PC-3 (cell line): Measurements from ENCODE around the gene BBOX1. TPM values are rescaled to one million over a fixed set of nuclear protein-coding genes. Genes with fewer than 3 reads are reported as not detected.

Experiments used
- ATAC-seq: fragments of 200-7000 bp; cut with Tn5 transposase; 2 replicates; pipeline ENCODE4 v1.9.1; 2020; ENCODE audit warnings: mild to moderate bottlenecking, moderate library complexity
- BruUV-seq: library from RNA; stranded (reverse); fragments of 400-500 nt; replicated peaks from 2 replicates; lab custom pipeline; 2021; lab: Mats Ljungman, UMichigan
- CTCF ChIA-PET: fragments of 300-600 bp; sonication (Branson Sonifier 250); formaldehyde crosslinking; loops from one replicate; lab custom pipeline; 2022; ENCODE audit warnings: antibody characterized with exemption; lab: Charles Lee
- POLR2A ChIA-PET: fragments of 300-600 bp; sonication (Branson Sonifier 250); formaldehyde crosslinking; loops from one replicate; lab custom pipeline; 2022; ENCODE audit warnings: antibody characterized with exemption; ENCODE audit not compliant: unreplicated experiment; lab: Charles Lee
- DNase-seq: peaks from one replicate; pipeline ENCODE4 v3.0.0-alpha.2; 2015
- H2AFZ ChIP-seq: fragments of 300-600 bp; sonication (generic); 2 replicates; pipeline ENCODE4 v1.6.0; 2016; ENCODE audit warnings: antibody characterized with exemption, low read length
- H3F3A ChIP-seq: fragments of 300-600 bp; sonication (generic); one replicate; pipeline ENCODE4 v1.6.0; 2017; ENCODE audit warnings: antibody characterized with exemption, low read length, control low read depth, mild to moderate bottlenecking; ENCODE audit not compliant: unreplicated experiment
- H3K27ac ChIP-seq: fragments of 300-600 bp; sonication (generic); 2 replicates; pipeline ENCODE4 v1.5.1; 2016; ENCODE audit warnings: mild to moderate bottlenecking, low read length
- H3K27me3 ChIP-seq: fragments of 300-600 bp; sonication (generic); 2 replicates; pipeline ENCODE4 v1.6.1; 2016; ENCODE audit warnings: low read length, mixed read lengths
- H3K36me3 ChIP-seq: fragments of 300-600 bp; sonication (generic); 2 replicates; pipeline ENCODE4 v1.6.1; 2016; ENCODE audit warnings: low read depth, mixed run types, low read length, mixed read lengths
- H3K4me1 ChIP-seq: fragments of 300-600 bp; sonication (generic); 2 replicates; pipeline ENCODE4 v1.5.1; 2016; ENCODE audit warnings: low read length; ENCODE audit not compliant: insufficient read depth
- H3K4me2 ChIP-seq: fragments of 300-600 bp; sonication (generic); 2 replicates; pipeline ENCODE4 v1.6.0; 2016; ENCODE audit warnings: low read length
- H3K4me3 ChIP-seq: fragments of 300-600 bp; sonication (generic); 2 replicates; pipeline ENCODE4 v1.5.1; 2016; ENCODE audit warnings: mild to moderate bottlenecking, low read length, mixed read lengths
- H3K79me2 ChIP-seq: fragments of 300-600 bp; sonication (generic); 2 replicates; pipeline ENCODE4 v1.6.1; 2017; ENCODE audit warnings: low read length, mixed read lengths
- H3K9ac ChIP-seq: fragments of 300-600 bp; sonication (generic); 2 replicates; pipeline ENCODE4 v1.6.0; 2016; ENCODE audit warnings: mild to moderate bottlenecking, low read length
- H3K9me2 ChIP-seq: fragments of 300-600 bp; sonication (generic); replicated peaks from 2 replicates; pipeline ENCODE4 v1.6.1; 2016; ENCODE audit warnings: mixed run types, low read length, mixed read lengths
- H3K9me3 ChIP-seq: fragments of 300-600 bp; sonication (generic); 2 replicates; pipeline ENCODE4 v1.6.1; 2016; ENCODE audit warnings: low read length, mixed read lengths
- H4K20me1 ChIP-seq: fragments of 300-600 bp; sonication (generic); 2 replicates; pipeline ENCODE4 v1.6.1; 2016; ENCODE audit warnings: low read length, mixed read lengths
- EZH2 ChIP-seq: fragments of 300-600 bp; sonication (generic); IDR thresholded peaks from one replicate; pipeline ENCODE4 v1.6.1; 2017; ENCODE audit warnings: antibody characterized with exemption, mild to moderate bottlenecking, low read length; ENCODE audit not compliant: unreplicated experiment
- EZH2phosphoT487 ChIP-seq: fragments of 300-600 bp; sonication (generic); IDR thresholded peaks from 2 replicates; pipeline ENCODE4 v1.6.1; 2018; ENCODE audit warnings: mild to moderate bottlenecking, antibody characterized with exemption, low read length, borderline replicate concordance
- intact Hi-C: fragments of 100-400 bp; cut with micrococcal nuclease; formaldehyde crosslinking; loops from 2 replicates; pipeline ENCODE4 v1.9.0; 2023
- total RNA-seq: library from RNA; depleted of rRNA; stranded (reverse); fragments of >200 nt; gene quantifications from 2 replicates; pipeline ENCODE4 v1.2.3, GENCODE V29; 2014
- TF ChIP-seq, protein P1 (sequence below): fragments of 300-600 bp; sonication (generic); conservative IDR thresholded peaks from 2 replicates; pipeline ENCODE4 v1.5.1; 2017; ENCODE audit warnings: antibody characterized with exemption, low read depth, mild to moderate bottlenecking, low read length

BBOX1 gene
- total RNA-seq, 1 experiment from 2014 or later: not detected

DNA sequence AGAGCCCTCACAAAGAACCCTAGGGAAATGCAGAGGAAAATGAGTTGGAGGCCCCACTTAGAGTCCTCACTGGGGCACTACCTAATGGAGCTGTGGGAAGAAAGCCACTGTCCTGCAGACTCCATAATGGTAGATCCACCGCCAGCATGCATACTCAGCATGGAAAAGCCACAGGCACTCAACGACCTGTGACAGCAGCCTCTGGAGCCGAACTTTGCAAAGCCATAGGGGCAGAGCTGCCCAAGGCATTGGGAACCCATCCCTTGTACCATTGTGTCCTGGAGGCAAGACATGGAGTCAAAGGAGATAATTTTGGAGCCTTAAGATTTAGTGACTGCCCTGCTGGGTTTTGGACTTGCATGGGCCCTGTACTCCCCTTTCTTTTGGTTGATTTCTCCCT, 18.8 kb downstream of the BBOX1 start:
- Histone ChIP-seq H3K9me3 (no peaks in the 10 kb centered on the region), H3K79me2 (no peaks in the 10 kb centered on the region), H3K27ac (no peak overlapping the region), H3K27me3 (peaks cover 11% of the 10 kb centered on the region; the same call in 1 of the 2 replicates), H3K4me2 (no peak overlapping the region), H3K4me1 (0 out of 2 replicates have a peak, but pooled peaks cover 3% of the 10 kb centered on the region), H3K36me3 (no peaks in the 10 kb centered on the region), H3K9me2 (no peaks in the 10 kb centered on the region), H3K9ac (no peak overlapping the region), H3F3A (no peaks in the 10 kb centered on the region), H4K20me1 (no peaks in the 10 kb centered on the region), H2AFZ (no peak overlapping the region), H3K4me3 (no peak overlapping the region)
- no peak for DNase-seq
- no TSS peak for BruUV-seq
- no peak for TF ChIP-seq EZH2
- intact Hi-C loops: no loop called here
- POLR2A ChIA-PET: no interaction called here
- CTCF ChIA-PET: no interaction called here
- no peak for ATAC-seq

DNA sequence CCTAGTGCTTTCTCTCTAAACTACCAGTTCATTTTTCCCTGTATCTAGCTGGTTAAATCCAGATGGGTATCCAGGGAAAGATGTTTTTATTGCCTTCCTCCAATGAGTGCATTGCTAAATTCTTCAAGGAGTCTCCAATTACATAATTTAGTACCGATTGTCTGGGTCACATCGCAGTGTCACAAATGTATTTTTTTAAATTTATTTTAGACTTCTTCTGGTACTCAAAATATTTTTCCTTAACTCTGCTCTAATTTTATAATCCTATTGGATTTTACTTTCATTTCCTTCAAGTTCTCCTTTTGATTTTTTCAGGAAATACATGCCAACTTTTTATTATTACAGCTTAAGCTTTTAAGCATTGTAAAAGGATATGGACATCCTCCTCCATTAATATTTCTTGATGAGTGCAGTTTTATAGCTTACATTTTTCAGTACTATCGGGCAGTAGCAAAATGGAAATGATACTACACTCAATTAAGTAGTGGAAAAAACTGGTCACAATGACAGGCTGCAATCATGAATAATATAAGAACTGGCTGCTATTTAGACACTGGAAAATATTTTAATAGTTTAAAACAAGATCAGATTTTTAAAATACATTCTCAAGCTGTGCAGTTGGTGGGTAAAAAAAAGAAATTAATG, 20.3 kb downstream of the BBOX1 start:
- no peaks in the 10 kb centered on the region for H3K9me2 ChIP-seq
- H2AFZ ChIP-seq: no peak overlapping the region
- no peak overlapping the region for H3K27ac ChIP-seq
- H3K4me3 ChIP-seq: no peak overlapping the region
- intact Hi-C loops: no loop called here
- H4K20me1 ChIP-seq: no peaks in the 10 kb centered on the region
- BruUV-seq: no TSS peak
- no peaks in the 10 kb centered on the region for H3K9me3 ChIP-seq
- DNase-seq (no peak), ATAC-seq (no peak)
- POLR2A ChIA-PET: no interaction called here
- no peaks in the 10 kb centered on the region for H3K4me1 ChIP-seq
- no peaks in the 10 kb centered on the region for H3F3A ChIP-seq
- TF ChIP-seq EZH2 (no peak), EZH2phosphoT487 (no peak)
- TF ChIP-seq, protein P1, sequence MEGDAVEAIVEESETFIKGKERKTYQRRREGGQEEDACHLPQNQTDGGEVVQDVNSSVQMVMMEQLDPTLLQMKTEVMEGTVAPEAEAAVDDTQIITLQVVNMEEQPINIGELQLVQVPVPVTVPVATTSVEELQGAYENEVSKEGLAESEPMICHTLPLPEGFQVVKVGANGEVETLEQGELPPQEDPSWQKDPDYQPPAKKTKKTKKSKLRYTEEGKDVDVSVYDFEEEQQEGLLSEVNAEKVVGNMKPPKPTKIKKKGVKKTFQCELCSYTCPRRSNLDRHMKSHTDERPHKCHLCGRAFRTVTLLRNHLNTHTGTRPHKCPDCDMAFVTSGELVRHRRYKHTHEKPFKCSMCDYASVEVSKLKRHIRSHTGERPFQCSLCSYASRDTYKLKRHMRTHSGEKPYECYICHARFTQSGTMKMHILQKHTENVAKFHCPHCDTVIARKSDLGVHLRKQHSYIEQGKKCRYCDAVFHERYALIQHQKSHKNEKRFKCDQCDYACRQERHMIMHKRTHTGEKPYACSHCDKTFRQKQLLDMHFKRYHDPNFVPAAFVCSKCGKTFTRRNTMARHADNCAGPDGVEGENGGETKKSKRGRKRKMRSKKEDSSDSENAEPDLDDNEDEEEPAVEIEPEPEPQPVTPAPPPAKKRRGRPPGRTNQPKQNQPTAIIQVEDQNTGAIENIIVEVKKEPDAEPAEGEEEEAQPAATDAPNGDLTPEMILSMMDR: no peak
- no peaks in the 10 kb centered on the region for H3K36me3 ChIP-seq
- no peak overlapping the region for H3K9ac ChIP-seq
- CTCF ChIA-PET: no interaction called here
- peaks cover 11% of the 10 kb centered on the region; the same call in 1 of the 2 replicates for H3K27me3 ChIP-seq
- no peak overlapping the region for H3K4me2 ChIP-seq
- no peaks in the 10 kb centered on the region for H3K79me2 ChIP-seq

DNA sequence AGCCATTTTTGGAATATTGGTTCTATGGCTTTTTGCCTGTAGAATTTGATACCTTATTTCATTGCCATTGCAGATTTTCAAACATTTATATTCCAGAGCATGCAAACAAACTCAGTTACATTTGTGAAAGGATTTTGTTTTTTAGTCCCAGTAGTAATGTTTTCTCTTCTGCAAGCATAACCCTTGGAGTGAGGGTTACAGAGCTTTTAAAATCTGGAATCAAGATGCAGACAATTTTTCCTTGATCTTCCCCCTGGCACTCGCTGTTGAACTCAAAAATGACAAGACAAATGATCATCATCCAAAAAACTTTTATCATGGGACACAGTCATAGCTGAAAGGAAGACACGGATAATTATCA, 20.8 kb downstream of the BBOX1 start:
- no TSS peak for BruUV-seq
- Histone ChIP-seq H3K27ac (no peak overlapping the region), H3K36me3 (no peaks in the 10 kb centered on the region), H3K4me3 (no peak overlapping the region), H3F3A (no peaks in the 10 kb centered on the region), H3K9me2 (no peaks in the 10 kb centered on the region), H3K79me2 (no peaks in the 10 kb centered on the region), H2AFZ (no peak overlapping the region), H3K4me1 (no peaks in the 10 kb centered on the region), H4K20me1 (no peaks in the 10 kb centered on the region), H3K27me3 (peaks cover 10% of the 10 kb centered on the region; the same call in 1 of the 2 replicates), H3K9ac (no peak overlapping the region), H3K4me2 (no peak overlapping the region), H3K9me3 (no peaks in the 10 kb centered on the region)
- intact Hi-C loops: no loop called here
- no peak for ATAC-seq
- no peak for DNase-seq
- ChIA-PET POLR2A (no interaction called here), CTCF (no interaction called here)
- no peak for TF ChIP-seq EZH2phosphoT487

DNA sequence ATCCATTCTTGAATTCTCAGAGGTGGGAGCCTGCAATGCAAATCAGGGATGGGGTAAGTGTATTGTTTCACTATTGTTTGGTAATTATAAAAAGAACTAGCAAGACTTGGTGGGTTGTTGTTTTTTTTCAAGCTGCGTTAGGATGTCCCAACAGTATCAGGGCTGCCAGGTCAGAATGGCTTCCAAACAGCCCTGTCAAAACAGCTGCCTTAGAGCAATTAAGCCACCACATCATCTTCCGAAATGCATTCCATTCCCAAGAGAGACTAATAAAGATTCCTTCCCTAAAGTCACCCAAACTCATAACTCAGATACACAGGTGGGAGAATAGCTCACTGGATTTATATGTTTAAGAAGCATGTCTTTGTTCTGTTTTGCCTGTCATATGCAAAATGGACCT, 23.5 kb downstream of the BBOX1 start:
- BruUV-seq: no TSS peak
- Histone ChIP-seq H4K20me1 (no peaks in the 10 kb centered on the region), H3K4me3 (no peak overlapping the region)

More for the DNA sequence above, 23.5 kb downstream of the BBOX1 start:
- H3K4me2 ChIP-seq: no peak overlapping the region
- no peaks in the 10 kb centered on the region for H3K27me3 ChIP-seq
- ChIA-PET POLR2A (no interaction called here), CTCF (no interaction called here)
- DNase-seq (no peak), ATAC-seq (no peak)
- no peaks in the 10 kb centered on the region for H3K36me3 ChIP-seq
- H3F3A ChIP-seq: no peaks in the 10 kb centered on the region
- no peak overlapping the region for H3K9ac ChIP-seq
- no peaks in the 10 kb centered on the region for H3K9me3 ChIP-seq
- intact Hi-C loops: no loop called here
- H3K4me1 ChIP-seq: no peaks in the 10 kb centered on the region
- no peak overlapping the region for H3K27ac ChIP-seq
- TF ChIP-seq EZH2 (no peak), EZH2phosphoT487 (no peak)
- TF ChIP-seq, protein P1: no peak
- no peak overlapping the region for H2AFZ ChIP-seq
- no peaks in the 10 kb centered on the region for H3K79me2 ChIP-seq
- H3K9me2 ChIP-seq: no peaks in the 10 kb centered on the region
